ENCODE measurements around the gene FOXL3.
A peak's percentile ranks its signal among the peaks of the same experiment; 100 is the strongest.
"Not testable (repeated sequence)": the region's sequence is repeated elsewhere in the genome, so short reads cannot be mapped to it uniquely, and the experiment has no call there.

Gene FOXL3

DNA sequence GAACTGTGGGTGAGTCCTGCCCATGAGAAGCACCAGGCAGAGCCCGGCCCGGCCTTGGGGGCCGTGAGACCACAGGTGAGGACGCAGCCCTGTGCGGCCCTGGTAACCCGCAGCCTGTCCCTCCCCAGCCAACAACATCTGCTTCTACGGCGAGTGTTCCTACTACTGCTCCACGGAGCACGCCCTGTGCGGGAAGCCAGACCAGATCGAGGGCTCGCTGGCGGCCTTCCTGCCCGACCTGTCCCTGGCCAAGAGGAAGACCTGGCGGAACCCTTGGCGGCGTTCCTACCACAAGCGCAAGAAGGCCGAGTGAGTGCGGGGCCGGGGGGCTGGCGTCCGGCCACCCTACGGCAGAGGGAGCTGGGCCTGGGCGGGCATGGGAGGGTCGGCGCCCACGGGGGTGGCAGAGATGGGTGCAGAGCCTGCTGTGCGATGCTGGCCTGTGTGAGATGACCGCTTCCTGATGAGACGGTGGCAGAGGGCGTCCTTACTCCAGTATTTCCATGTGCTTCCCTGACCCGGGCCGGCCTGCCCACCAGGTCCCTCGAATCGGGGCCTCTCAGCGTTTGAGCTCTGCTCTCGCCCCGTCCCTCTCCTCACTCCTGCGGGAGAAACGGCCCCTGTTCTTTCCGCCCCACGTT, 34.1 kb upstream of the FOXL3 start:
- DNase-seq = no peak

DNA sequence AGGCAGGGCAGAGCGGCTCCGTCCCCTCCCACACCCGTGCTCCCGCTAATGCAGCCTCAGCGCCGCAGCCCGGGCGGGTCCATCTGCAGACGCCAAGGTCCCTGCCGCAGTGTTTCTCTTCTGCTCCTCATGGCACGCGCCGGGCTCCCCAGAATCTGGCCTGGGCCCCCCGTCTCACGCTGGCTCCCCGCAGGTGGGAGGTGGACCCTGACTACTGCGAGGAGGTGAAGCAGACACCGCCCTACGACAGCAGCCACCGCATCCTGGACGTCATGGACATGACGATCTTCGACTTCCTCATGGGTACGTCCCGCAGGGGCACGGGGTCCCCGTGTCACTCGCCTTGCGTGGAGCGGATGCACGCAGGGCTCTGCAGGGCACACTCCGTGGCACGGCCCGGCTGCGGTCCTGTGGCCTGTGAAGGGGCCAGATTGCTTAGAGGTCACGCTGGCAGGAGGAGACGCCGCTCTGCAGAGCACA, 33.5 kb upstream of the FOXL3 start:
- no peak for DNase-seq

DNA sequence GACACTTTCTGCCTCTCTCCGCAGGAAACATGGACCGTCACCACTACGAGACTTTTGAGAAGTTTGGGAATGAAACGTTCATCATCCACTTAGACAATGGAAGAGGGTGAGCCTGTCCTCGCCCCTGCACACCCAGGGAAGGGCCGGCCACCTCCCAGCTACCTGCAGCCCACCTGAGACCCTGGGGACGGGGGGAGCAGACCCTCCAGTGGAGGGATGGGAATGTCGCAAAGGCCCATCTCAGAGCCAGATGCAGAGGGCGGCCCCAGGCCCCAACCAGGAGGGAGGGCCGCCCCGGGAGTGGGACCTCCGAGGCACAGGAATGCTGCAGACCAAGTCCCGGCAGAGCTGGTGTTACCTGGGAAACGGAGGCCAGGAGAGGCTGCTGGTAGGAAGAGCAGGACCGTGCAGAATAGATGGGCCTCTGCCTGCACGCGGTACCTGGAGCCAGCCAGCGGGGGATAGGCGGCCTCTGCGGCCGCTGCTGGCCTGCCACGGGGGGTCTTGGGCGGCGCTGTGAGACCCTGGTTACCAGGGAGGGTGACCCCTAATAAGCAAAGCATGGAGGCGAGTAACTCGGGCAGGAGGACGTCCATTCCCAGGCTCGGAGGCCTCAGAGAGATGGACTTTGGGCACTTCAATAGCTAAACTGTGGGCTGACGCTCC, 32.9 kb upstream of the FOXL3 start:
- no peak for DNase-seq

DNA sequence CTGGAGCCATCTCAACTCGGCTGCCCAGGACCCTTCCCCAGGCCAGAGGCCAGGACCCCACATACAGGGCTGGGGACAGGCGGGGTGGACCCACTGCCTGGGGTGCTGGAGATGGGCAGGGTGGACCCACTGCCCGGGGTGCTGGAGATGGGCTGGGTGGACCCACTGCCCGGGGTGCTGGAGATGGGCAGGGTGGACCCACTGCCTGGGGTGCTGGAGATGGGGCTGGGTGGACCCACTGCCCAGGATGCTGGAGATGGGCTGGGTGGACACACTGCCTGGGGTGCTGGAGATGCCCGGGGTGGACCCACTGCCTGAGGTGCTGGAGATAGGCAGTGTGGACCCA, 32.4 kb upstream of the FOXL3 start:
- no peak for DNase-seq

DNA sequence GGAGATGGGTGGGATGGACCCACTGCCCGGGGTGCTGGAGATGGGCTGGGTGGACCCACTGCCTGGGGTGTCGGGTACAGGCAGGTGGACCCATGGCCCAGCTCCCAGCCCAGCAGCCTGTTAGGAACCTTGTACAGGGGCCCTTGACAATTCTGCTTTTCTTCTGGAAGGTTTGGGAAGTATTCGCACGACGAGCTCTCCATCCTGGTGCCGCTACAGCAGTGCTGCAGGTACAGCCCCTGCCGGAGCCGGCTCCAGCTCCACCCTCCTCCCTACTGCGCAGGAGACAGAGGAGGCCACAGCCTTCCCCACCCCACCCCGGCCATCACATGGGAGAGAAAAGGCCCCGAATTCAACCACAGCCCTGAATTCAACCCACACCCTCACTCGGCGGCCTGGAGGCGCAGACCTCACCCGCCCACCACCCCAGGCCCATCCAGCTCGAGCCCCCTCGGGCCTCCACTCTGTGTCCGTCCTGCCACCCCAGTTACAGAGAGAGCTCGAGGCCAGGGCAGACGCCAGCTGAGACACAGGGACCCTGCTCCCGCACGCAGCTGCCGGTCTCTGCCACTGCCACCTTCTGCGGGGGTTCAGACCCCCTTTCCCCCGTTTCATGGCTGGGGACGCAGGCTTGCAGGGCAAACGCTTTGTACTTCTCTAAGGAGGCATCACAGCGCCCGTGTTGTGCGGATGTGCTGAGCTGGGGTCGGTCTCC, 31.3 kb upstream of the FOXL3 start:
- DNase-seq = no peak

DNA sequence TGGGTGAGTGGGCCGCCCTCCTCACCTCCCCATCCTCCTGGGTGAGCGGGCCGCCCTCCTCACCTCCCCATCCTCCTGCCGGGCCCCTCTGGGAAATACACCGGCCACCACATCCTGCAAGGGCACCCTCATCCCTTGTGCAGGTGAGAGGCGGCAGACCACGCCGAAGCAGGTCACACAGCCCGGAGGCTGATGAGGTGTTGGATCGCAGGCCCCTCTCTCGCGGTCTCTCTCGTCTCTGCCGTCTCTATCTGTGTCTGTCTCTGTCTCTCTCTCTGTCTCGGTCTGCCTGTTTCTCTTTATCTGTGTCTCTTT, 30.8 kb upstream of the FOXL3 start:
- no peak for DNase-seq

DNA sequence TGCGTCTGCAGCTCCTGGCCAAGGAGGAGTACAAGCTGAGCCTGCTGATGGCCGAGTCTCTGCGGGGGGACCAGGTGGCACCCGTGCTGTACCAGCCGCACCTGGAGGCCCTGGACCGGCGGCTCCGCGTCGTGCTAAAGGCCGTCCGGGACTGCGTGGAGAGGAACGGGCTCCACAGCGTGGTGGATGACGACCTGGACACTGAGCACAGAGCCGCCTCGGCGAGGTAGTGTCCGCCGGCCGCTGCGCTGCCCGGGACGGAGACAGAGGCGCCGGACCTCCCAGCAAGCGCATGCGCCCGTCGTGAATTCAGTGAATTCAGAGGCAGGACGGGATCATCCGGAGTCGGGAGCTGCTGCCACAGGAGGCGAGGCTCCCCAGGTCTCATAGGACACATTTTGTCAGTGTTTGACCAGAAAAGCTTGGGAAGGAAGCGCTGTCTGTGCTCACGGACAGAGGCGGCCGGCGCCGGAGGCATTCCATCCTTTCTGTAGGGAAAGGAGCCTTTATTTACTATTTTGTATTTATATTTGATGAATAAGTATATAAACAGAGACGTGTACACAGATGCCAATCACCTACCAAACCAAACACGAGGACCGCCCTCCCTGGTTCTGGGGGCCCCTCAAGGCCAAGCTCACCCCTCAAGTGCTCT, 30.1 kb upstream of the FOXL3 start:
- DNase-seq = no peak

DNA sequence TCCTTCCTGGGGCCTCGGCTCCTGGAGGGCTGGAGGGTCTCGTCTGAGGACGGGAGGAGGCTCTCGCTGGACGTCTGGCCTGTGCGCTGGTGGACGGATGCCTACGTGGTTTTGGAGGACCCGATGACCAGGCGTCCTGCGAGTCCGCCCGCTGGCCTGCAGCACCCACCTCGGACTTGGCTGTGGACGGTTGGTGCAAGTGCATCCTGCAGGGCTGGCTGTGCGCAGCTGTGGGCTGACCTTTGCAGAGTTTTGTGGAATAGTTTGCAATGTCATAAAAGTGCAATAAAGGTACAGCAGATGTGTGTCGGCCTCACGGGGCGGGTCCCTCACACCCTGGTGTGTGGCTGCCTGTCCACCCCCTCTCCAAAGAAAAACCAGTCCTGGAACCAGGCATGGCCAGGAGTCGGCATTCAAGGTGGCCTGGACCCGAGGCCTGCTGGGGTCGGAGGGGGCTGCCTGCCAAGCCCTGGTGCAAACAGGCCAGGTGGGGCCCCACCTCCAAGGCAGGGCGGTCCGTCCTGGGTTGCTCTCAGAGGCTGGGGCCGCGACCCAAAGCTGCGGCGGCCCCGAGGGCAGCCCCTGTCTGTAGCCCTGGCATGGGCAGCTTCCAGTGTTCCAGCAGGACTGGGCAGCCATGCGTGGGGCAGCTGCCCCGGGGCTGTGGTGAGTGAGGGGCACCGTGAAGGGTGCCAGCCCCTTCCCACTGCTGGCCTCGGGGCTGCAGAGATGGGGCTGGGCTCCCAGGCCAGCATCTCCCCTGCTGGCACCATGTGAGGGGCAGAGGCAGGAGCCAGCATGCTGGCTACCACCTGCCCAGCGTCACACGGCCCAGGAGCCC, 29.3 kb upstream of the FOXL3 start:
- DNase-seq = no peak

DNA sequence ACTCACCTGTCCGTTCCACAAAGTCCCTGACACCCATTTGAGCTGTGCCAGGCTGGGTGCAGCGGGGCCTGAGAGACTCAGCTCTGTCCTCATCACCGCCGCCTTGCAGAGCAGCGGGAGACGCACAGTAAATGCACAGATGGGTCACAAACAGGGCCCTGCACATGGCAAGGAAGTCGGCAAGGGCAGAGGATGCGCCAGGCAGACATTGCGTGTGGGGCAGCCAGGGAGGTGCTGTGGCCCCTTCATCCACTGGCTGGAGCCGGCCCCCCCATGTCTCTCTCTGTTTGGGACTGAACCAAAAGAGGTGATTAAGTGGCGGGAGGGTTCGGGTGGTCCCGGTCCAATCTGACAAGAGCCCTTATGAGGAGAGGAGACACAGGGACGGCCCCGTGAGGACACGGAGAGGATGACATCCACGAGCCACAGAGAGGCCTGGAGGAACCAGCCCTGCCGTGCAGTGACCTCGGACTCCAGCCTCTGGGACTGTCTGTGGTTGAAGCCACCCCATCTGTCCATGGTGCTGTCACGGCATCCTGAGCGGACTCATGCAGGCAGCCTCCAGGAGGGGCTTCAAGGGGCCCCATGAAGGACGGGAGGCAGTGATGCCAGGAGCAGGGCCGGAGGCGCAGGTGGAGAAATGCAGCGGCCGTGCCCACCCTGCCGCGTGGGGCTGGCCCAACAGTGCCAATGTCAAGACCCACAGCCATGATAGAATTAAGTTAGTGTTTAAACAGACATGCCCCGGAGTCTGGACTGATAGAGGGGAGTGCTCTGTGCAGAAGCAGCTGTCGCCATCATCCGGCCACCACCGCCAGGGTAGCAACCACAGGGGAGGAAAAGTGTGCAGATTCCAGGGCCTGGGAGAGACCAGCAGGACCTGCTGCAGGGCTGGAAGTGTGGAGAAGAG, 28.4 kb upstream of the FOXL3 start:
- DNase-seq = no peak

DNA sequence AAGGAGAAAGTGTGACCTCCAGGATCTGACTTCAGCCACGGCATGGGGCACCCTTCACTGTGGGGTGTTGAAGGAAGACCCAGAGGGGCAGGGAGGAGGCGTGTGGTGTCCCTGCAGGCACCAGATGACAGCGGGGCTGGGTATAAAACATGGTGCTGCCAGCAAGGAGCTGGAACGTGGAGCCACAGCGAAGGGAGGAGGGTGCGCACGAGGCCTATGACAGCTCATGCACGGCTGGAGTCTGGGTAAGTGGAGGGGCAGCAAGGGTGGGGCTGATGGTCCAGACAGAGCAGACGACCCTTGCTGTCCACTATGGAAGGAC, 27.8 kb upstream of the FOXL3 start:
- DNase-seq = no peak

DNA sequence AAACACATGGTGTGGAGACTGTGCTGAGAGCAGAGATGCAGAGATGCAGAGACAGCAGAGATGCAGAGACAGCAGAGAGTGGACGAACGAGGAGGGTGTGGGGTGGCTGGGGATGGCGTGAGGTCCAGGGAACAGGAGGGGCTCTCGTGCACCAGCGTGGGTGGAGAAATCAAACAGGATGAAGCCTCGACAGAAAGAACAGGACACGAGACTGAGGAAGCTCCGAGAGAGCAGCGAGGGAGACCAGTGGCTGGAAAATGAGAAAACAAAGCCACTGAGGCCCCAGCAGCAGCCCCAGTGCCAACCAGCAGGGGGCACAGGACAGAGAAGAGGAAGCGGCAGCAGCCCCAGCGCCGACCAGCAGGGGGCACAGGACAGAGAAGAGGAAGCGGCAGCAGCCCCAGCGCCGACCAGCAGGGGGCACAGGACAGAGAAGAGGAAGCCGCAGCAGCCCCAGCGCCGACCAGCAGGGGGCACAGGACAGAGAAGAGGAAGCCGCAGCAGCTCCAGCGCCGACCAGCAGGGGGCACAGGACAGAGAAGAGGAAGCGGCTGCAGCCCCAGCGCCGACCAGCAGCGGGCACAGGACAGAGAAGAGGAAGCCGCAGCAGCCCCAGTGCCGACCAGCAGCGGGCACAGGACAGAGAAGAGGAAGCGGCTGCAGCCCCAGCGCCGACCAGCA, 27.2 kb upstream of the FOXL3 start:
- not testable (repeated sequence) for DNase-seq

DNA sequence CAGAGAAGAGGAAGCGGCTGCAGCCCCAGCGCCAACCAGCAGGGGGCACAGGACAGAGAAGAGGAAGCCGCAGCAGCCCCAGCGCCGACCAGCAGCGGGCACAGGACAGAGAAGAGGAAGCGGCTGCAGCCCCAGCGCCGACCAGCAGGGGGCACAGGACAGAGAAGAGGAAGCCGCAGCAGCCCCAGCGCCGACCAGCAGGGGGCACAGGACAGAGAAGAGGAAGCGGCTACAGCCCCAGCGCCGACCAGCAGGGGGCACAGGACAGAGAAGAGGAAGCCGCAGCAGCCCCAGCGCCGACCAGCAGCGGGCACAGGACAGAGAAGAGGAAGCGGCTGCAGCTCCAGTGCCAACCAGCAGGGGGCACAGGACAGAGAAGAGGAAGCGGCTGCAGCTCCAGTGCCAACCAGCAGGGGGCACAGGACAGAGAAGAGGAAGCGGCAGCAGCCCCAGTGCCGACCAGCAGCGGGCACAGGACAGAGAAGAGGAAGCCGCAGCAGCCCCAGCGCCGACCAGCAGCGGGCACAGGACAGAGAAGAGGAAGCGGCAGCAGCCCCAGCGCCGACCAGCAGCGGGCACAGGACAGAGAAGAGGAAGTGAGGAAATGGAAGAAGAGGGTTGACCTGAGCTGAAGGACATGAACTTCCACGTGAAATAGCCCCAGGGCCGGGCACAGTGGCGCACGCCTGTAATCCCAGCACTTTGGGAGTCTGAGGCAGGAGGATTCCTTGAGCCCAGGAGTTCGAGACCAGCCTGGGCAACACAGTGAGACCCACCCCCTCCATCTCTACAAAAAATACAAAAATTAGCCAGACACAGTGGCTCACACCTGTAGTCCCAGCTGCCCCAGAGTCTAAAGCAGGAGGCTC, 26.3 kb upstream of the FOXL3 start:
- DNase-seq = not testable (repeated sequence)

DNA sequence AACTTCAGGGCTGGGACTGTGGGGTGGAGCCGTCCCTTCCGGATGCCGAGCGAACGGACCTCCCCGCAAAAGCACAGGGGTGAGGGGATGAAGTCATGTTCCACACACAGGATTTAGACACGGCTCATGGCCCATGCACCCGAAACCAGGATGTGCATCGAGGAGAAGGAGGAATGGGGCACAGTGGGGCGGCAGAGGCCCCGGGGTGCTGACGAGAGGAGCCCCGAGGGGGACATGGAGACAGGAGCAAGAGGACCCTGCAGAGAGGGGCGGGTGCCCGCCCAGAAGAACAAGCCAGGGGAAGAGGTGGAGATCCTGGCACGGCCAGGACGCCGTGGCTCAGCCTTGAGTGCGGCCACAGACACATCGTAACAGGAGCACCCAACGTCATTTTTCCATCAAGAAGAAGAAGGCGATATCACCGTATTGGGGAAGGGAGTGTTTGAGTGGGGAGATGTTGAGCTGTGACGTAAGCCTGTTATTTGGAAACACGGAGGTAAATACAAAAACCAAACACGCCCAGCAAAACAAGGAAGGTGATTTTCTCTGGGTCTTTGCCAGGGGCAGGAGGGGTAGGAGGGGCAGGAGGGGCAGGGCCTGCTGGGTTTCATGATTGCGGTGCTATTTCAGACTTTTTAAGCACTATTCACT, 25.3 kb upstream of the FOXL3 start:
- DNase-seq = peak; percentile 63

DNA sequence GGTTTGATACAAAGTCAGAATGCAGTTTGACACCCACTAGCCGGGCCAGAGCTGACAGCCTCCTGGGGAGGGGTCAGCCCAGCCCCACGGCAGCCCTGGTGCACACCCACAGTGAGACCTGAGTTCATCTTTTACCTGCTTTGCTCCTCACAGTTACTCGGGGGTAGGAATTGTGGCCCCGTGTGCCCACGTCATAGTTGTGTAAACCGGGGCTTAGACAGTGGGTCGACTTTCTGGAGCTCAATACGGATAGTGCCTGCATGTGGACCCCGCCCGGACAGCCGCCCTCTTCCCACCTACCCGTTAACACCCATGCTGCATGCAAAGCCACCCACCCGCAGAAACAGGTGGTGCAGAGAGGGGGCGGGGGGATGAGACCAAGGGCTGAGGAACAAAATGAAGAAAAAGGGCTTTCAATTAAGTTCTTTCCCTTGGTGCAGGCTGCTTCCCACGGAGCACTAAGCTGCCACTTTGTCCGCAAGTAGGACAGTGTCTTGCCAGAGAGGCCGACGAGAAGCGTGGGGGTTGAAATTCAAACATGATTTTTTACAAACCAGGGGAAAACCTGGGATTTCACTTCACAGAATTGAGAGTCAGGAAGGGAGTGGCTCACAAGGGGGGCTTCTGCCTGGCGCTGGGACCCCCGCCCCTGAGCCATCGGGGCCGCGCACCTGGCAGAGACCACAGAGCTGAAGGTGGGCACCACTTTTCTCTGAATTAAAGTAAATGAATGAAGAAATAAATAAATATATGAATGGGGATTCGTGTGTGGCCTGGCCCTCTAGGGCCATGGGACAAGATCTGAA, 24.6 kb upstream of the FOXL3 start:
- no peak for DNase-seq

DNA sequence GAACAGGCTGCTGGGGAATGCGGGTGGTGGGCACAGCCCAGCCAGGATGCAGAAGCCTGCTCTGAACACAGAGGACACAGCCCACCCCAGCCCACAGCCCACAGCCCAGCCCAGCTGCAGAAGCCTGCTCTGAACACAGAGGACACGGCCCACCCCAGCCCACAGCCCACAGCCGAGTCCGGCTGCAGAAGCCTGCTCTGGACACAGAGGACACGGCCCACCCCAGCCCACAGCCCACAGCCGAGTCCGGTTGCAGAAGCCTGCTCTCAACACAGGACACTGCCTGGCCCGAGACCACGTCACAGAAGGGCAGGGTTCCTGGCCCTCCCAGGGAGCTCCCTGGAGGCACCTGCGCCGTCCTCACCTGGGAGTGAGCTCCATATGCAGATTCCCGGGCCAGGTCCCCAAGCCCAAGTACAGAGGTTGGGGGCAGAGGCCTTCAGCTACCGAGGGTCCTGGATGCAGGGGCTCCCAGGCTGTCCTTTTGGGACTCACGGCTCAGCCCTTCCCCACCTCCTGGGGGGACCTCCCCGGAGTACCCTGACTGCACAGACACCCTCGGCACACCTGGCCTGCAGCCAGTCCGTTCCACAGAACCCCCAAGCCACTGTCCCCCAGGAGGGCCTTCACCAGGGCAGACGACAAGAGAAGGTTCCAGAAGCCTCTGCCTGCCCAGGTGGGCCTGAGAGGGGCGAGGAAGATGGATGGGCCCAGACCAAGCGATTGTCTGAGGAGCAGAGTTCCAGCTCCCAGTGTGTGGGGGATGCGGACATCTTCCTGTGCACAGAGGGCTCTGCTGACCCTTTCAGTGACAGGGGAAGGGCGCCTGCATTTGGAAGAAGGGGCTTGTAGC, 23.7 kb upstream of the FOXL3 start:
- DNase-seq = no peak

DNA sequence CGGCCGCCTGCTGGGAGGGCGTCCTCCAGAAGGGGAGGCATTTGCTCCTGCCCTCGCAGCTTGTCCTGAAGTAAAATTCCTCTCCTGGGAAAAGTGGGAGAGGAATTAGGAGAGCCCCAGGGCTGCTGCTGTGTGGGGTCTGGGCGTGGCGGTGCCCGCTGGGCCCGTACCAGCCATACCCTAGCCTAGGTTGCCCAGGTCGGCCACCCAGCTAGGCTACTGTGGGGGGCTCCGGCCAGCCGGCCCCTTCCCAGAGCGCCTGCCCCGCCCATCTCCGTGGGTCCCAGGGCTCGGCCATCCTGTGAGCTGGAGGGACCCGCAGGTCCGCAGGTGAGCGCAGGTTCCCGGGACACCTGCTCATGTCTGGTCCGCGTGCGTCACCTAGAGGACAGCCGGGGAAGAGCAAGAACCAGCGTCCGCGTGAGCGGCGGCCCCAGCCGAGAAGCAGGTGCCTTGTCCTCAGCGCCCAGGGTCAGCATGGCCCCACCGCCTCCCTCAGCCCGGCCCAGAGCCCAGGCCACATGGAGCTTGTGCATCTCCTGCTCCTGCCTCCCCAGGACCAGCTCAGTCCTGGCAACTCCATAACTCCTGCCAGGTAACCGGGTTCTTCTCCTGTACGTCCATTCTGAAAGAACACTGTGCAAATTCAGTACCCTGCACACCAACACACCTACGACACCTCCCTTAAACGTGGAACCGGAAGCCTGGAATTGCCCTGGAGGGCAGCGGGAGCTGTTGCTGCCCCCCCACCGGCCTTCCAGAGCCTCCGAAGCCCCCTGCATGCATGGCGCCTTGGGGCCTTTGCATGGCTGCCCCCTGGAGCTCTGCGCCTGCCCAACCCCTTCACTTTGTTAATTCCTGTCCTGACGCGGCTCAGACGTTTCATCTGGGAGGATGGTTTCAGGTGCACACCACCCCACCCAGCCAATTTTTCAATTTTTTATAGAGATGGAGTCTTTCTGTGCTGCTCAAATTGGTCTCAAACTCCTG, 22.8 kb upstream of the FOXL3 start:
- no peak for DNase-seq

DNA sequence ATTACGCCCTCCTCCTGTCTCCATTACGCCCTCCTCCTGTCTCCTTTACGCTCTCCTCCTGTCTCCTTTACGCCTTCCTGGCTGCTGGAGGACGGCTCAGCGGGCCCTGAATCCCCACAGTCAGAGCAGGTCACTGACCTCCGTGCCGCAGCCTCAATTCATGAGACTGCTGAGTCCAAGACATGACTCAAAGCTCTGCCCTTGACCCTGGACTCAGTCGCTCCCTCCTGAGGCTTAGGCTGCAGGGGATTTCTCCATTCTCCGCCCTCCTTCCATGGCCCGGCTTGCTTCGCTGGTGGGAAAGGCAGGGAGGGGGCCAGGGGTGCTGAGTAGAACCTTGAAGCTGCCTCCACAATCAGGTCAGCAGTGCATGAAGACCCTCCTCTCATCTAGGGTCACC, 21.0 kb upstream of the FOXL3 start:
- no peak for DNase-seq

Data from NCI-H2029 (cell line).